IMR-90 (cell line): ENCODE data around the gene EMD. TPM values are rescaled to one million over a fixed set of nuclear protein-coding genes. Genes with fewer than 3 reads are reported as not detected.

Experiments used
- ATAC-seq: fragments of 200-7000 bp; cut with Tn5 transposase; 2 replicates; pipeline ENCODE4 v1.9.1; 2020; ENCODE audit warnings: low read depth, mild to moderate bottlenecking, moderate library complexity
- BruUV-seq: library from RNA; stranded (reverse); fragments of 400-500 nt; replicated peaks from 2 replicates; lab custom pipeline; 2021; lab: Mats Ljungman, UMichigan
- CTCF ChIA-PET: fragments of 300-600 bp; formaldehyde crosslinking; extraction: SDS; loops from one replicate; lab custom pipeline; 2021; ENCODE audit warnings: antibody characterized with exemption; lab: Yijun Ruan, JAX
- POLR2A ChIA-PET: fragments of 300-600 bp; sonication (Branson Sonifier 250); formaldehyde crosslinking; loops from one replicate; lab custom pipeline; 2022; ENCODE audit warnings: antibody characterized with exemption; ENCODE audit not compliant: unreplicated experiment; lab: Charles Lee
- DNase-seq: peaks from one replicate; pipeline ENCODE4 v3.0.0; 2013
- H2AFZ ChIP-seq: replicated peaks from 2 replicates; pipeline ENCODE3; 2013; ENCODE audit warnings: low read length, mild to moderate bottlenecking; ENCODE audit not compliant: poor library complexity
- H2AK5ac ChIP-seq: 2 replicates; pipeline ENCODE4 v1.6.1; 2013; ENCODE audit warnings: low read depth, low read length, inconsistent platforms
- H2AK9ac ChIP-seq: replicated peaks from 2 replicates; pipeline ENCODE3; 2013; ENCODE audit warnings: mild to moderate bottlenecking, low read depth, low read length, moderate library complexity; ENCODE audit not compliant: poor library complexity
- H2BK120ac ChIP-seq: 2 replicates; pipeline ENCODE4 v1.6.1; 2013; ENCODE audit warnings: low read depth, low read length, inconsistent platforms
- H2BK15ac ChIP-seq: 3 replicates; pipeline ENCODE4 v1.6.1; 2013; ENCODE audit warnings: low read depth, low read length, inconsistent platforms
- H2BK20ac ChIP-seq: 2 replicates; pipeline ENCODE4 v1.6.1; 2013; ENCODE audit warnings: low read depth, mild to moderate bottlenecking, inconsistent platforms, low read length, moderate library complexity
- H2BK5ac ChIP-seq: 2 replicates; pipeline ENCODE4 v1.6.1; 2013; ENCODE audit warnings: mild to moderate bottlenecking, low read depth, low read length, inconsistent platforms; ENCODE audit not compliant: poor library complexity, severe bottlenecking
- H3K14ac ChIP-seq: replicated peaks from 2 replicates; pipeline ENCODE4 v1.6.1; 2013; ENCODE audit warnings: low read depth, low read length, inconsistent platforms
- H3K18ac ChIP-seq: 2 replicates; pipeline ENCODE4 v1.6.1; 2013; ENCODE audit warnings: low read depth, low read length, control low read depth
- H3K23ac ChIP-seq: 2 replicates; pipeline ENCODE4 v1.6.1; 2013; ENCODE audit warnings: low read depth, low read length, inconsistent platforms
- H3K27ac ChIP-seq: 2 replicates; pipeline ENCODE4 v1.5.1; 2013; ENCODE audit warnings: mild to moderate bottlenecking, control low read depth, low read length; ENCODE audit not compliant: insufficient read depth
- H3K27me3 ChIP-seq: 2 replicates; pipeline ENCODE4 v1.6.1; 2013; ENCODE audit warnings: low read length; ENCODE audit not compliant: control insufficient read depth, insufficient read depth
- H3K36me3 ChIP-seq: 2 replicates; pipeline ENCODE4 v1.6.1; 2013; ENCODE audit warnings: low read length, mixed read lengths; ENCODE audit not compliant: control insufficient read depth, insufficient read depth
- H3K4ac ChIP-seq: 2 replicates; pipeline ENCODE4 v1.6.1; 2013; ENCODE audit warnings: low read depth, low read length, inconsistent platforms
- H3K4me1 ChIP-seq: 2 replicates; pipeline ENCODE4 v1.6.1; 2013; ENCODE audit warnings: low read length, mixed read lengths; ENCODE audit not compliant: control insufficient read depth, insufficient read depth
- H3K4me2 ChIP-seq: 2 replicates; pipeline ENCODE4 v1.6.1; 2013; ENCODE audit warnings: low read depth, mild to moderate bottlenecking, control low read depth, low read length, moderate library complexity
- H3K4me3 ChIP-seq: 2 replicates; pipeline ENCODE4 v1.5.1; 2013; ENCODE audit warnings: low read depth, mild to moderate bottlenecking, control low read depth, low read length, moderate library complexity; ENCODE audit not compliant: insufficient read depth
- H3K56ac ChIP-seq: 2 replicates; pipeline ENCODE4 v1.6.1; 2013; ENCODE audit warnings: low read length, inconsistent platforms; ENCODE audit not compliant: insufficient read depth; ENCODE audit errors: extremely low read depth
- H3K79me1 ChIP-seq, 2 experiments: 2 replicates each; pipeline ENCODE4 v1.6.1; 2013; ENCODE audit warnings: low read length in 2 of 2, inconsistent platforms in 1 of 2, low read depth in 1 of 2
- H3K9ac ChIP-seq: 2 replicates; pipeline ENCODE4 v1.6.1; 2013; ENCODE audit warnings: low read depth, low read length, control low read depth
- H3K9me1 ChIP-seq: 2 replicates; pipeline ENCODE4 v1.6.1; 2013; ENCODE audit warnings: low read length, inconsistent platforms; ENCODE audit not compliant: insufficient read depth
- H3K9me3 ChIP-seq: 2 replicates; pipeline ENCODE4 v1.6.1; 2013; ENCODE audit warnings: low read length; ENCODE audit not compliant: control insufficient read depth, insufficient read depth
- H4K20me1 ChIP-seq: 2 replicates; pipeline ENCODE4 v1.6.1; 2013; ENCODE audit warnings: low read length, inconsistent platforms; ENCODE audit not compliant: insufficient read depth
- H4K5ac ChIP-seq: 2 replicates; pipeline ENCODE4 v1.6.1; 2013; ENCODE audit warnings: mild to moderate bottlenecking, low read depth, low read length, control low read depth
- H4K8ac ChIP-seq, 2 experiments: 2 replicates each; pipeline ENCODE4 v1.6.1; 2013; ENCODE audit warnings: low read depth in 2 of 2, low read length in 2 of 2, control low read depth in 1 of 2, inconsistent platforms in 1 of 2
- H4K91ac ChIP-seq: 2 replicates; pipeline ENCODE4 v1.6.1; 2013; ENCODE audit warnings: low read depth, low read length, inconsistent platforms; ENCODE audit not compliant: insufficient read depth
- BHLHE40 ChIP-seq: fragments of 150-350 bp; IDR thresholded peaks from 2 replicates; pipeline ENCODE4 v1.6.1; 2016; ENCODE audit warnings: mild to moderate bottlenecking, low read depth, low read length
- CEBPB ChIP-seq: IDR thresholded peaks from 2 replicates; pipeline ENCODE4 v1.6.1; 2012; ENCODE audit warnings: low read depth, low read length, improper control_type of control experiment
- CHD1 ChIP-seq: IDR thresholded peaks from 2 replicates; pipeline ENCODE4 v1.6.1; 2012; ENCODE audit warnings: low read depth, low read length, improper control_type of control experiment
- FOS ChIP-seq: fragments of 150-350 bp; IDR thresholded peaks from 2 replicates; pipeline ENCODE4 v1.6.1; 2016; ENCODE audit warnings: low read depth, low read length
- MAFK ChIP-seq: IDR thresholded peaks from 2 replicates; pipeline ENCODE4 v1.6.1; 2012; ENCODE audit warnings: low read depth, low read length, improper control_type of control experiment
- MAZ ChIP-seq: IDR thresholded peaks from 2 replicates; pipeline ENCODE4 v1.6.1; 2012; ENCODE audit warnings: low read depth, mild to moderate bottlenecking, low read length, improper control_type of control experiment, moderate library complexity, borderline replicate concordance
- MXI1 ChIP-seq: IDR thresholded peaks from 2 replicates; pipeline ENCODE4 v1.6.1; 2012; ENCODE audit warnings: low read depth, mild to moderate bottlenecking, low read length, moderate library complexity, borderline replicate concordance
- NFE2L2 ChIP-seq: fragments of 150-350 bp; IDR thresholded peaks from 2 replicates; pipeline ENCODE4 v1.6.1; 2016; ENCODE audit warnings: low read depth, mild to moderate bottlenecking, low read length
- POLR2A ChIP-seq: IDR thresholded peaks from 2 replicates; pipeline ENCODE4 v1.6.1; 2012; ENCODE audit warnings: mild to moderate bottlenecking, low read depth, low read length
- RAD21 ChIP-seq: IDR thresholded peaks from 2 replicates; pipeline ENCODE4 v1.6.1; 2012; ENCODE audit warnings: low read length, improper control_type of control experiment
- RCOR1 ChIP-seq: IDR thresholded peaks from 2 replicates; pipeline ENCODE4 v1.6.1; 2012; ENCODE audit warnings: mild to moderate bottlenecking, low read length, improper control_type of control experiment; ENCODE audit not compliant: insufficient replicate concordance
- RFX5 ChIP-seq: IDR thresholded peaks from 2 replicates; pipeline ENCODE4 v1.8.0; 2012; ENCODE audit warnings: low read depth, mild to moderate bottlenecking, low read length, moderate library complexity
- SMC3 ChIP-seq: fragments of 150-350 bp; IDR thresholded peaks from 2 replicates; pipeline ENCODE4 v1.6.1; 2016; ENCODE audit warnings: low read depth, mild to moderate bottlenecking, antibody characterized with exemption, low read length, moderate library complexity
- WGBS, 2 experiments: methylation state at CpG; one replicate each; pipeline versions ENCODE4 v1.1.5 to v1.1.7; 2013; ENCODE audit warnings: missing lambda C conversion rate in 2 of 2; ENCODE audit not compliant: insufficient read length in 1 of 2; ENCODE audit errors: extremely low coverage in 2 of 2; 5-methylcytosine and 5-hydroxymethylcytosine counted together
- dilution Hi-C: fragments of 300-500 bp; cut with HindIII; formaldehyde crosslinking; loops from one replicate; pipeline ENCODE4 v1.14.3; 2018; ENCODE audit warnings: low sequenced_read_pairs; ENCODE audit not compliant: unreplicated experiment
- in situ Hi-C: fragments of 300-500 bp; cut with MboI; formaldehyde crosslinking; loops from 3 replicates; pipeline ENCODE4 v1.14.3; 2019; ENCODE audit warnings: low sequenced_read_pairs, inconsistent platforms, mixed read lengths
- intact Hi-C: fragments of 100-400 bp; cut with micrococcal nuclease; formaldehyde crosslinking; loops from 2 replicates; pipeline ENCODE4 v1.10.0; 2022
- polyA plus RNA-seq, 3 experiments: library from polyadenylated mRNA; depleted of rRNA; stranded (reverse); fragments of >200 nt; gene quantifications; 2 replicates each; pipeline ENCODE4 v1.2.3, GENCODE V29; 2012; ENCODE audit warnings: low replicate concordance in 1 of 3
- total RNA-seq: library from RNA; depleted of rRNA; stranded (reverse); fragments of >200 nt; gene quantifications from 2 replicates; pipeline ENCODE4 v1.2.3, GENCODE V29; 2012
- TF ChIP-seq, protein P1 (sequence below): fragments of 150-350 bp; IDR thresholded peaks from 2 replicates; pipeline ENCODE4 v1.6.1; 2016; ENCODE audit warnings: low read depth, mild to moderate bottlenecking, low read length, moderate library complexity, borderline replicate concordance
- TF ChIP-seq, protein P2 (sequence below): fragments of 150-350 bp; IDR thresholded peaks from 2 replicates; pipeline ENCODE4 v1.6.1; 2017; ENCODE audit warnings: mild to moderate bottlenecking, antibody characterized with exemption, low read length, low read depth
- TF ChIP-seq, protein P3 (sequence below): conservative IDR thresholded peaks from 2 replicates; pipeline ENCODE4 v1.5.1; 2012; ENCODE audit warnings: mild to moderate bottlenecking, low read depth, low read length, improper control_type of control experiment

EMD gene
- total and polyA plus RNA-seq, 2 of the 4 experiments (the other 2 are of a cell fraction) = 9.9 to 80.6 TPM

DNA sequence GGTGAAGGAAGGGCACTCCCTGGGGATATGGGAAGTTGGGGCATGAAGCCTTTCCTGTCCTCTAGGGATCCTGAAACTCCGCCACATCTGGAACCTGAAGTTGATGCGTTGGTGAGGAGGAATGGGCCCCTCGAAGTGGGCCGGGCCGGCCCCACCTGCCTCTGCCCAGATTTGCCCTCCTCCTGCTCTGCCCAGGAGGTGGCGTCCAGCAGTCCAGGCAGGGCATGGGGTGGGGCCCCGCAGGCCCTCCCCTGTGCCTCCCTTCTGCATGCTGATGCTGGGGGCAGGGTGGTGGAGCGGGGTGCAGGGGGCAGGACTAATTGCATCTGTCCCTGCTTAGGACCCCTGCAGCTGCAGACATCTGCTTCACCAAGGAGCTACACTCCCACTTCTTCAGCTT lies 34.0 kb downstream of the EMD start:
- Histone ChIP-seq H4K20me1 (no peaks in the 10 kb centered on the region), H3K4me1 (peaks cover 4% of the 10 kb centered on the region), H3K27me3 (no peaks in the 10 kb centered on the region), H2BK5ac (no peak overlapping the region), H3K4me2 (no peak overlapping the region), H2AK9ac (peak overlapping the region; percentile 75), H2BK15ac (no peak overlapping the region), H3K79me1 (peaks cover 5 to 25% of the 10 kb centered on the region in 2 experiments; a peak in 3 of 4 replicates), H3K56ac (no peak overlapping the region), H2BK120ac (no peak overlapping the region), H2BK20ac (no peak overlapping the region), H3K9me1 (peaks cover 3% of the 10 kb centered on the region; the same call in 1 of the 2 replicates), H3K4me3 (no peak overlapping the region), H2AFZ (peak overlapping the region; percentile 19), H3K36me3 (peaks cover 5% of the 10 kb centered on the region), H3K27ac (no peak overlapping the region), H4K8ac (no peak overlapping the region), H3K4ac (no peak overlapping the region), H3K23ac (no peak overlapping the region), H4K5ac (no peak overlapping the region), H4K91ac (no peak overlapping the region), H3K9ac (no peak overlapping the region), H3K9me3 (no peaks in the 10 kb centered on the region), H2AK5ac (no peak overlapping the region), H3K18ac (no peak overlapping the region), H3K14ac (no peak overlapping the region)
- DNase-seq (no peak), ATAC-seq (no peak)
- in situ Hi-C loops (no loop called here), dilution Hi-C loops (no loop called here), intact Hi-C loops (loop anchor here (5.0 kb wide), 1 partner anchor 119 kb away; no protein-coding TSS in a partner anchor)
- no TSS peak for BruUV-seq
- WGBS, 2 experiments = 85% methylated on average over 2 of the region's 8 CpGs; no CpG with 5 or more reads in 1 of the 2 experiments
- TF ChIP-seq CEBPB (no peak), FOS (no peak), BHLHE40 (no peak), RCOR1 (no peak), RAD21 (no peak), NFE2L2 (no peak), MAZ (no peak), MXI1 (no peak), CHD1 (no peak), RFX5 (no peak), MAFK (no peak), SMC3 (no peak), POLR2A (no peak)
- TF ChIP-seq, protein P1, sequence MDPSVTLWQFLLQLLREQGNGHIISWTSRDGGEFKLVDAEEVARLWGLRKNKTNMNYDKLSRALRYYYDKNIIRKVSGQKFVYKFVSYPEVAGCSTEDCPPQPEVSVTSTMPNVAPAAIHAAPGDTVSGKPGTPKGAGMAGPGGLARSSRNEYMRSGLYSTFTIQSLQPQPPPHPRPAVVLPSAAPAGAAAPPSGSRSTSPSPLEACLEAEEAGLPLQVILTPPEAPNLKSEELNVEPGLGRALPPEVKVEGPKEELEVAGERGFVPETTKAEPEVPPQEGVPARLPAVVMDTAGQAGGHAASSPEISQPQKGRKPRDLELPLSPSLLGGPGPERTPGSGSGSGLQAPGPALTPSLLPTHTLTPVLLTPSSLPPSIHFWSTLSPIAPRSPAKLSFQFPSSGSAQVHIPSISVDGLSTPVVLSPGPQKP = no peak
- TF ChIP-seq, protein P2, sequence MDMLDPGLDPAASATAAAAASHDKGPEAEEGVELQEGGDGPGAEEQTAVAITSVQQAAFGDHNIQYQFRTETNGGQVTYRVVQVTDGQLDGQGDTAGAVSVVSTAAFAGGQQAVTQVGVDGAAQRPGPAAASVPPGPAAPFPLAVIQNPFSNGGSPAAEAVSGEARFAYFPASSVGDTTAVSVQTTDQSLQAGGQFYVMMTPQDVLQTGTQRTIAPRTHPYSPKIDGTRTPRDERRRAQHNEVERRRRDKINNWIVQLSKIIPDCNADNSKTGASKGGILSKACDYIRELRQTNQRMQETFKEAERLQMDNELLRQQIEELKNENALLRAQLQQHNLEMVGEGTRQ = no peak
- TF ChIP-seq, protein P3, sequence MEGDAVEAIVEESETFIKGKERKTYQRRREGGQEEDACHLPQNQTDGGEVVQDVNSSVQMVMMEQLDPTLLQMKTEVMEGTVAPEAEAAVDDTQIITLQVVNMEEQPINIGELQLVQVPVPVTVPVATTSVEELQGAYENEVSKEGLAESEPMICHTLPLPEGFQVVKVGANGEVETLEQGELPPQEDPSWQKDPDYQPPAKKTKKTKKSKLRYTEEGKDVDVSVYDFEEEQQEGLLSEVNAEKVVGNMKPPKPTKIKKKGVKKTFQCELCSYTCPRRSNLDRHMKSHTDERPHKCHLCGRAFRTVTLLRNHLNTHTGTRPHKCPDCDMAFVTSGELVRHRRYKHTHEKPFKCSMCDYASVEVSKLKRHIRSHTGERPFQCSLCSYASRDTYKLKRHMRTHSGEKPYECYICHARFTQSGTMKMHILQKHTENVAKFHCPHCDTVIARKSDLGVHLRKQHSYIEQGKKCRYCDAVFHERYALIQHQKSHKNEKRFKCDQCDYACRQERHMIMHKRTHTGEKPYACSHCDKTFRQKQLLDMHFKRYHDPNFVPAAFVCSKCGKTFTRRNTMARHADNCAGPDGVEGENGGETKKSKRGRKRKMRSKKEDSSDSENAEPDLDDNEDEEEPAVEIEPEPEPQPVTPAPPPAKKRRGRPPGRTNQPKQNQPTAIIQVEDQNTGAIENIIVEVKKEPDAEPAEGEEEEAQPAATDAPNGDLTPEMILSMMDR = no peak
- ChIA-PET CTCF (no interaction called here), POLR2A (no interaction called here)
